HG03342 (cell line): ENCODE measurements around the gene MMAB.

Source experiments
- ATAC-seq: cut with Tn5 transposase; IDR thresholded peaks from one replicate; pipeline ENCODE4 v1.9.1; 2021; ENCODE audit warnings: mild to moderate bottlenecking, moderate library complexity; ENCODE audit not compliant: unreplicated experiment

The MMAB gene

DNA sequence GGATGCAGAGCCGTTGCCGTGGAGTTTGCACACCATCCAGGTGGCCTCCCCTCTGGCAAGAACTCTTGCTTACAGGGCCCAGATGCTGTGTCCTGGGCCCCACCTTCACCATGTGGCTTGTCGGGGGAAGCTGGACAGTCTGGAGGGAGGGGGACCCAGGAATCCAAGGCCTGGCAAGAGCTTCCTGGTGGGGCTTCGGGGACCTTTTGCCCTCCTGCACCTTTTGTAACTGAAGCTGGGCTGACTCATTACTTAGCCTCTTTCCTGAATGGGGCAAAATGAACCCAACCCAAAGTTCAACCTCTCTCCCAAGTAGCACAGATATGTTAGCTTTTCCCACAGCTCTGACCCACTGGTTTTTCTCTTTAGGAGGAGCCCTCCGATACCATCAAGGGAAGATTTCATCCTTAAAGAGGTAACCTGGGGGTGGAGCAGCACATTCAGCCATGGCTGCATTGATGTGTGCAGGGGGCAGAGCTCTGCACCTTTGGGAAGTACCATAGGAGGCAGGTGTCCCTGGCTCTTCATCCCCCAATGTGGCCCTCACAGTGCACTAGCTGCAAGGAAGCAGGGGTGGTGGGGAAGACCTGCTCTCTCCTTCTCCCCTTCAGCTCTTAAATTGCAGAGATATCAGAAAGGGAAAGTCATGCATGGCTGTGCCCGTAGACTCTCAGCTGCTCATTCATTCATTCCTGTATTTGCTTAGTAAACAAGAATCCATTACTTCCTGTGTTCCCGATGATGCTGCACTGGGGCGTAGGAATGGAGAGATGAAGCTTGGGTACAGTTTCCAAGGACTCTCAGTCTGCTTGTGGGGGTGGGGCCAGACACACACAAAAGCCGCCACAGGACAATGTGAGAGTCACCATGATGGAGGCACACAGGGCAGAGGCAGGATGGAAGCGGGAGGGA lies 13.3 kb upstream of the MMAB start:
- no peak for ATAC-seq

DNA sequence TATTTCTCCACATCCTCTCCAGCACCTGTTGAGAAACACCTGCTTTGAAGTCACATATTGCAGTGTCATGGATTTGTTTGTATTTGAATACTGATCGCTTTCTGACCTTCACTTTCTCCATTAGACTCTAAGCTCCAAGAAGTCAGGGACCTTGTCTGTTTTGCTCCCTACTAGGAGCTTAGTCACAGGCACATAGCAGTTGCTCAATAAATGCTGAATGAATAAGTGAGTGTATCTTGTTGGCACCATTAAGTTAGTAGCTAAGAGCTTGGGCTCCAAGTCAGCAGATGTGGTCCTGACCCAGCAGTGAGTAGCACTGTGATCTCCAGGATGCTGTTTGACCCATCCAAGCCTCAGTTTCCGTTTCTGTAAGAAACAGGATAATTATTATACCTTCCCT lies 10.4 kb upstream of the MMAB start:
- ATAC-seq, result no peak

DNA sequence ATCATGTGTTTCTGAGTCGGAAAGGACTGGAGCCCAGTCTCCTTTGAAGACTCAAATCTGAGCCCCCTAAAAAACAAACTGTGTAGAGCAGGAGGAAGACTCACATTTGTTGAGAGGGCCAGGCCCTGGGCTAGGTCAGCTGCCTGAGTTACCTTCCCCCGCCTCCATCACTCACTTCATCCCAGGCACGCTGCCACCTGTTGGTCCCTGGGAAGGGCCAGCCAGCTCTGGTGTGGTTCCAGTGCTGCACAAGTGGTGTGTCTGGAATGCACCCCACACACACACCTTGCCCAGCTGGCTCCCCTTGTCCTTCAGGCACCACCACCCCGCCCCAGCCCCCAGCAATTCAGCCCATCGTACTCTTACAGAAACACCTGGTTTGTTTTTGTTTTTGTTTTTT lies 9.3 kb upstream of the MMAB start:
- ATAC-seq, result no peak

DNA sequence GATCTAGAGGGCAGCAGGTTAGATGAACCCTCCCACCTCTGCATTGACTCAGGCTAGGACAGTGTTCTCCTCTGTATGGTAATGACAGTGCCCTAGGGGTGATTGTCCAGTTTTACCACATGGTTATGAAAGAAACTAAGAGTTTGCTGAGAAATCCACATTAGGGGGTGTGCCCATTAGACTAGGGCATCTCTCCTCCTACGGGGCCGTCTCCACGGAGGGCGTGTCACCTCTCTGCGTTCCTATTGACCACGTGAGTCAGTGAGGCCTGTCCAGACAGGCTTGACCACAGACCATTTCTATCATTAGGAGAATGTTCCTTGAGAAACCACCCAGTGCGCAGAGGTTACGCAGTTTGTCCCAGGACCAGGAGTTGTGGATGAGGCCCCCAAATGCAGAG lies 8.6 kb upstream of the MMAB start:
- no peak for ATAC-seq

DNA sequence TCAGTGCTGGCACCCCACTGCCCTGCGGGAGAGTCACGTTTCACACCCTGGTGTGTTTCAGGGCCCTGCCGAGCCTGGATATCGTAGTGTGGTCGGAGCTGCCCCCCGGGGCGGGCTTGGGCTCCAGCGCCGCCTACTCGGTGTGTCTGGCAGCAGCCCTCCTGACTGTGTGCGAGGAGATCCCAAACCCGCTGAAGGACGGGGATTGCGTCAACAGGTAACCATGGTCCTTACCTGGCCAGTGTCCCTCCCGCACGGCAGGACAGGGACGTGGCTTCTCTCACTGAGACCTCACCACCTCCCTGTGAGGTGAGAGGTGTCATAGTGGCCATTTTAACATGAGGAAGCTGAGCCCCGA lies 8.0 kb upstream of the MMAB start:
- ATAC-seq, result no peak

DNA sequence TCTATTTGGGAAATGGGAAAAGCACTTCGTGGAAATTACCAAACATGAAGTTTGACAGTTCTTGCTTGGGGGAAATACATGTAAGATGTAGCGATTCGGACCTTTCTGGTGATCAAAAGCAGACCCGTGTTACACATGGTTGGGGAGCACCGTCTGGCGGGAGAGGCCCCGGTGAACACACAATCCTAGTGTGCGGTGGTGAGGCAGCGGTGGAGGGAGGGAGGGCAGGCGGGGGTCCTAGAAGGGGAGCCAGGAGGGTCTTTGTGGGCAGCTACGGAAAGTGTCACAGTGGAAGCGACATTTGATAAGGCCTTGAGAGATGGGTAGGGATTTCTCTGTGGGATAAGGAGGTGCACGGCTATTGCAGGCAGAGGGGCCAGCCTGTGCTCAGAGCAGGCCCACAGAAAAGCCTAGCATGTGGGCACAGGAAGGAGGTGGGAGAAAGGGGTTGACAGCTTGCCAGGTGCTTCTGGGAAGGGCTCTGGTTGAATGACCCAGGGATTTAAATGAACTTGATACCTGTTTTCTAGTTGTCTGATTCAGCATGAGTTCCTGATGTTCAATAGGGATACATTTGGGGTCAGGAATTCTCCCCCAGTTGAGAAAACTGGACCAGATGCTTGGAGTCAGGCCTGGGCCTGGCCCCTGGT lies 7.5 kb upstream of the MMAB start:
- ATAC-seq, result no peak

DNA sequence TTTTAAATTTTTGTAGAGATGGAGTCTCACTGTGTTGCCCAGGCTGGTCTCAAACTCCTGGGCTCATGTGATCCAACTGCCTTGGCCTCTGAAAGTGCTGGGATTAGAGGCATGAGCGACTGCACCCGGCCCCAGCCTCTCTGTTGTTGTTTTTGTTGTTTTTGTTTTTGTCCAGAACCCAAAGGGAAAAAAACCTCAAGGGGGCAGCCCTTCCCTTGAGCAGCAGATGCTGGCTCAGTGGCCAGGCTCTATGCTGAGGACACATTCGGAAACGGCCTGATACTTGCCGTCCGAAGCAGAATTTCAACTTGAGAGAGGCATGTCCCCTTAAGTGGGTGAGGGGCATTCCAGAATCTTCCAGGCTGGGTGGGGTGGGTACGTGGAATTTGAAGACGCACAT lies 7.0 kb upstream of the MMAB start:
- no peak for ATAC-seq

DNA sequence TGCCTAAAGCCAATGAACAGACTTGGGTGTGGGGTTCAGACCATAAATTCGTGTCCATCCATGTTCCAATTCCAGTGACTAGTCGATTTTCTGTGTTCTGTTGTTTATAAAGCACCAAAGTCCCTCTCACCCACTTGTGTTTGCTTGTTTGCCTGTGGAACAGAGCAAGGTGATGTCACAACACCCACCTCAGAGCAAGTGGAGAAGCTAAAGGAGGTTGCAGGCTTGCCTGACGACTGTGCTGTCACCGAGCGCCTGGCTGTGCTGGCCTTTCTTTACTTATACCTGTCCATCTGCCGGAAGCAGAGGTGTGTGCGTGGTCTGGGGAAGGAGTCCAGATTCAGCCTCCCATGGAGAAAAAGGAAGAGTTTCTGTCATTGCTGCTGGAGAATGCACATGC lies 6.3 kb upstream of the MMAB start:
- no peak for ATAC-seq

DNA sequence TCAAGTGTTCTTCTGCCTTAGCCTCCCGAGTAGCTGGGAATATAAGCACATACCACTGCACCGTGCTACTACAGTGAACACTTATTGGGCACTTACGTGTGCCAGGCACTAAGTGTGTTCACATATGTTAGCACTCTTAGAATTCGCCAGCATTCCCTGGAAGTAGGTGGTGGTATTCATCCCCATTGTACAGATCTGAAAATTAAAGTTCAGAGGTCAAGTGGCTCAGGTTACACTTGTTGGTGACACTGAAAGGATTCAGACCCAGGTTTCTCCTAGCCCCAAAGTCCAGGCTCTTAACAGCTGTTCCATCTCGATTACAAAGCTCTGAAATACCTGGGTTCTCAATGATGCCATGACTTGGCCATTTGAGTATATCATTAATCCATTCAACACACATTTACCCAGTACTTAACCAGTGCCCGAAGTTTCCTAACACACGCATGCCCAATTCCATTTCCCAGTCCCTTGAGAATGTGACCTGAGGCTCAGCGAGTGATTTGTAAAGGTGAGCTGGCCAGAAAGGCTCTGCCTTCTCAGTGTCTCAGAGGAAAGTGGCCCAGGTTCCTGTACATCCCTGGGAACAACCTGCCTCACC lies 5.1 kb upstream of the MMAB start:
- ATAC-seq, result no peak

DNA sequence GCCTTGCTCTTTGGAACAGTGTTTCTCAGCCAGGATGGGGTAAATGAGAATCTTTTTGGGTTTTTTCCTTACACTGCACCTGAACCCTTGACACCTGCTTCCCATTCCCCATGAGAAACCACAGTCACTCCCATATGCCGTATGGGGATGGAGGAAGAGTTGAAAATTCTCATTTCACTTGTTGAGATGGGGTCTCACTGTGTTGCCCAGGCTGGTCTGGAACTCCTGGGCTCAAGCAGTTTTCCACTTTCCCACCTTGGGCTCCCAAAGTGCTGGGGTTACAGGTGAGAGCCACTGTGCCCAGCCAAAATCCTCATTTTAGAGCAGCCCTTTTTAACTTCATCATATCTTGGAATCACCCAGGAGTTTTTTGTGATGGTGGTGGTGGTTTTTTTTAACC lies 4.0 kb upstream of the MMAB start:
- ATAC-seq, result no peak

DNA sequence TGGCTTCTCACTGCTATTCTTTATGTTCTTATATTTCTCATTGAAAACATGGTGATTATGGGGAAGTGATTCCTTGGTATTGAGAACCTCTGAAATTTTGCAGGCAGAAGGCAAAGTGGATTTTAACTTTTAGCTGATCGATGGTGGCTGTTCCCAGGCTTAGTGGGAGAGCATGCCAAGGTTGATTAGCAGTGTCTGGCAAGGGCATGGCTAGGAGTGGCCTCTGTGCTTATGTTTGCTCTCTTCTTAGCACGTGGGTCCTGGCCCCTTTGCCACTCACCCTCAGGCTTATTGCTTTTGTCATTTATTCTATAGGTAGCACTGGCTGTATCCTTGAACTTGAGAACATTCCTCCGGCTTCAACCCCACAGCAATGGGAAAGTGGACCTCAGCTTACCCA lies 2.4 kb upstream of the MMAB start:
- no peak for ATAC-seq

DNA sequence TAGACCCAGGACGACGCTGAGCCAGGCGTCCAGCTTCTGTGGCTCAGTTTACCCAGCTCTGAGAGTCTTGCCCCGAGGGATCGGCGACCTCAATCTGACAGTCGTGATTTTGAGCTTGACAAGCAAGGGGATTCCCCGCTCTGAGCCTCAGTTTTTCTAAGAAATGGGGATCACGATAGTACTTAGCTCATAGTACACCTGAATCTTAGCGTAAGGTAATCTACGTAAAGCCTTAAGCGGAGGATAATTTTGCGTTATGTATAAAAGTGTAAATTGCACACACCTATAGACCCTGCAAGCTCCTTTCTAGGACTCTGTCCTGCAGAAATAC lies 575 bp upstream of the MMAB start:
- no peak for ATAC-seq

DNA sequence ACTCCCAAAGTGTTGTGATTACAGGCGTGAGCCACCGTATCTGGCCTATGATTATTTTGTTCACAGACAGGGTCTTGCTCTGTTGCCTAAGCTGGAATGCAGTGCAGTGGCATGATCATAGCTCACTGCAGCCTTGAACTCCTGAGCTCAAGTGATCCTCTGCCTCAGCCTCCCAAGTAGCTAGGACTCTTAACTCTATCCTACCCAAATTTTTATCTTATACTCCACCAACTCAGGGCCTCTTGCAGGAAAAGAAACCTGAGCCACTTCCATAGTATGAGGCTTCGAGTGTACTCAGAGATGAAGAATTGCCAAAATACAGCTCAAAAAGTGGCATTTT lies 828 bp downstream of the MMAB start:
- no peak for ATAC-seq

DNA sequence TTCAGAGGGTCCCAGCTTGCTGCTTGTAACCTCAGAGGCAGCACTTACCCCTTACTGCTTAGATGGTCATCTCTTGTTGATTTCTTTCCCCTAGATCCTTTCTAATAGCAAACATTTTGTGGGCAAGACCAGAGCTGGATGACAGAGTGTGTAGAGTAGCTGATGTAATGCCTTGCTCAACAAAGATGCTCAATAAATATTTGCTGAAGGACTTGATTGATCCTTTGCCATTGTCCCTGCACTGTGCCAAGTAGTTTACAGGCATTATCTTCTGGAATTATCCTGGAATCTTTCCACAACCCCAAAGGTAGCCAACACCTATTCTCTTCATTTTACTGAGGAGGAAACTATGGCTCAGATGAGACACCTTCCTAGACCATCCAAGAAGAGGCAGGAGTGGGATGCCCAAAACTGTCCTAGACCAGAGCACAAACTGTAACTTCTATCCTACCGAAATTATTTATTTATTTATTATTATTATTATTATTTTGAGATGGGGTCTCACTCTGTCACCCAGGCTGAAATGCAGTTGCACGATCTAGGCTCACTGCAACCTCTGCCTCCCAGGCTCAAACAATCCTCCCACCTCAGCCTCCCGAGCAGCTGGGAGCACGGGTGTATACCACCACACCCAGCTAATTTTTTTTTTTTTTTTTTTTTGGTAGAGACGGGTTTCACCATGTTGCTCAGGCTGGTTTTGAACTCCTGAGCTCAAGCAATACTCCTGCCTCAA lies 1.4 kb downstream of the MMAB start:
- ATAC-seq, result no peak

DNA sequence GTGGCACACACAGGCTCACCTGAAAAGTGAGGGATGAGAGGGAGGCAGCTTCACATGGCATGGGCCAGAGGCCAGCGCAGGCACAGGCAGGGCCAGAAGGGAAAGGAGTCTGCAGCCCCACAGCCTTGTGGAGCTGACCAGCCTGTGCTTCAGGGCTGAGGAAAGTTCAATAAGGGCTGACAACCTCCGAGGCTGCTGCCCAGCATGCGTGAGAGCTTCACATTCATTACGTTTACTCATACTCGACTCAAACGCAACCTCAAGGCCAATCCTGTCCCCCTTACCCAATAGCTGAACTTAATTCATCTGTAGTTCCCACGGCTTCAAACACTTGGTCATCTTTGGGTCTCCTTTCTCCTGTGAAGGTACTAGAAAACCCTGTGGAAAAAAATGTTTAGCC lies 4.8 kb downstream of the MMAB start:
- ATAC-seq, result no peak

DNA sequence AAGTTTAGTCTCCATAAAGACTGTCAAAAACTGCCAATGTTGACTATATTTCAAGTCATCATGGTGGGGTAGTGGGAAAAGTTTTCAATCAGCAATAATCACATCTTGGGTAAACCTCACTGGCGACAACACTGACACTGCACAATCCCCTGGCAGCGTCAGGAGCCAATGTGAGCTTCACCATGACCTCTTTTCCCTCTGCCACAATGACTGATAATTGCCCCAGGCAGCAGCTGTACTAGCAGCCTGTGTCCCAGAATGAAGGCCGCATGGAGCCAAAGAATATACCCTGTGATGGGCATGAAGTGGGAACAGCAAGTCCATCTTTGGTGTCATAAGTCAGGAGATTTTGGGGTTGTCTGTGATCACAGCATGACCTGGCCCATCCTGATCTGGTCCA lies 5.3 kb downstream of the MMAB start:
- no peak for ATAC-seq

DNA sequence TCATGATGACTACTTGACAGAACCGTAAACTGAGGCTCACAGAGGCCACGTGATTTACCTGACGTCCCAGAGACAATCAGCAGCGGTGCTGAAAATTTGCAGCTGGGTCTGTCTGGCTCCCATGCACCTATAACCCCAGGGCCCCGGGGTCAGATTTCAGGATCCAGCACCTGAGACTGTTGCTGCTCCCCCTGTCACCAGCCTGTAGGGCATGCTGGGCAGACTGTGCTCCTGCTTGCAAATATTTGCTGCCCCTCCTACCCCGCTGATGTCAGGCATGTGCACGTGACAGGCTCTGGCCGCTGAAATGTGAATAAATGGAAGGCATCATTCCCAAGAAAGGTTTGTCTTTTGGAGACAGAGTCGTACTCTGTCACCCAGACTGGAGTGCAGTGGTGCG lies 6.0 kb downstream of the MMAB start:
- ATAC-seq, result no peak

DNA sequence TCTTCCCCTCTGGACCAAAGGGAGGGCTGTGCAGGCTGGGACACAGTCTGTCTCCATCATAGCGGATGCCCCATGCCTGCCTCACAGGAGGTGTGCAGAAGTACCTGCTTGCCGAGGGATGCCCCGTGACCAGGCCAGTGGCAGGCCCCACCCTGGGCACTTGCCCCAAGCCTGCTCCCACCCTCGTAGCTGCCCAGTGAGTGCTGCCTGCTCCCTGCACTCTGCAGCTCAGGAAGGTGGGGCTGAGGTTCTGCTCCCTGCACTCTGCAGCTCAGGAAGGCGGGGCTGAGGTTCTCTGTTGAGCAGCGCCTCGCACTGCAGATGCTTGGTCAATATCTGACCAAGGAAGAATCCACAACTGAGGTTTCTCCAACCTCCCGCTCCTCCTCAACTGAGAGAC lies 6.9 kb downstream of the MMAB start:
- no peak for ATAC-seq

DNA sequence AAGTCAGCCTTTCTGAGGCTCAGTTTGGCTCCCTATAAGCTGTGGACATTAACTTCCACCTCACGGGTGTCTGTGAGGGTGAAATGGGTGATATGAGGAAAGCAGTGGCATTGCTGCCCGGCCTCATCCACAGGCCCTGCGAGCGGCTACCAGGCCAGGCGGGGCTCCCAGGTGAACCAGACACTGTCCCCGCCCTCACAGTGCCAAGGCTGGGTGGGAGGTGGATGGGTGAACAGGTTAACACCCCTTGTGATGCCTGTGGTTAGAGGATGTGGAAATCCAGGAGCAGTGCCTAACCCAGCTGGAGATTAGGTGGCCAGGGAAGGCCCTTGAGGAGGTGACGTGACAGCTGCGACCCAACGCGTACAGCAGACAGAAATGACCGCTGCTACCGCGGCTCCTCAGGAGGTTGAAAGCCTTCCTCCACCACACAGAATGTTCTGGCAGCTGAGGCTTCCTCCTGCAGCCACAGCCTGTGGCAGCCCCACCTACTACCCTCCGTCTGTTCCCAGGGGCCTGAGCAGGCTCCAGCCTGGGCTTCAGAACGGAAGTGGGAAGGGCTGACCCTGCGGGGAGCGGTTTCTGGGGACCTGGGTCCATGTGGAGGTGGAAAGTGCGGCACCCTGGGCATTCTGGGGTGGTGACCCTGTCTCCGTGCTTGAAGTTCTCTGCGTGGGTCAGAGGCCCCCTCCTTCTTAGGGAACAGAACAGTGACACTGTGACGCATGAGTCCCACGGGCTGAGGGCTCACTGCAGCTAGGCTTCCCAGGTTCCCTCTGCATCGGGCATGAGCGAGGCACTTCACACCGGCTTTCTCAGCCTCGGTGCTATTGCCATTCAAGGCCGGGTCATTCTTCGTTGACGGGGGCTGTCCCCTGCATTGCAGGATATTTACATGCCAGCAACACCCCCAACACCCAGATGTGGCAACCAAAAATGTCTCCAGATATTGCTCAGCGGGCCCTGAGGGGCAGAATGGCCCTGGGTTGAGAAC lies 9.7 kb downstream of the MMAB start:
- no peak for ATAC-seq

DNA sequence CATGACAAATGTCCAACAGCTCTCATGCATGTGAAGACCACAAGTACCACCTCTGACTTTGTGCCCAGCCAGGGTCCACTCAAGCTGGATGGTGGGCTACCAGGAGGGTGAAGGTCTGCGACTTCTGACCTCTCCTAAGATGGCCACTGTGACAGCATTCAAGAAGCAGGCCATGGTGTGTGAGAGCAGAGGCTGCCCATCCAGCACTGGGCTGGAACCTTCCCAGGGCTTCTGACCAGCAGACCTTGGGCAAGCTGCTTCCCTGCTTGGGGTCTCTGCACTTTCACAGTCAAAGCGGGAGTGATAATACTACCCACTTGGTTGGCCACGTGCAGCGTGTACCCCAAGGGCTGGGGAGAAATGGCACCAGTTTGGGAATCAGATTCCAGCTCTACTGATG lies 10.4 kb downstream of the MMAB start:
- no peak for ATAC-seq

DNA sequence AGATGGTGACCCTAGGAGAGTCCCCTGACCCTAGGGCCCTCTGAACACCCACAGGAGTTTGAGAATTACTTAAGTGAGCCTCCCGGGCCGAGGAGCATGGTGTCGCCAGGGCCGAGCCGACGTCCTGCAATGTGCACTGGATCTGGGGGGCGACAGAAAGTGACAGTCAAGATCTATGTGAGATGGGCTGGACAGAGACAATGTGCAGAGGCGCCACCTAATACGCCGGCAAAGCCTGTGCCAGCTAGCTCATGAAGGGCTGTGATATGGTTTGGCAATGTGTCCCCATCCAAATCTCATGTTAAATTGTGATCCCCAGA lies 11.6 kb downstream of the MMAB start:
- no peak for ATAC-seq
